GM23338 (cell line): Measurements from ENCODE around the gene FOXP1. TPM values are rescaled to one million over a fixed set of nuclear protein-coding genes. Genes with fewer than 3 reads are reported as not detected.

Experiments used
- ATAC-seq: fragments of 200-7000 bp; cut with Tn5 transposase; 3 replicates; pipeline ENCODE4 v1.9.1; 2020
- DNase-seq: peaks from one replicate; pipeline ENCODE4 v3.0.0-alpha.2; 2015; ENCODE audit warnings: low spot score
- H2AFZ ChIP-seq: fragments of 200-600 bp; sonication (generic); 2 replicates; pipeline ENCODE4 v1.8.0; 2016; ENCODE audit warnings: antibody characterized with exemption, mild to moderate bottlenecking, moderate library complexity
- H3F3A ChIP-seq: fragments of 200-600 bp; sonication (generic); replicated peaks from 2 replicates; pipeline ENCODE4 v1.8.0; 2017; ENCODE audit warnings: antibody characterized with exemption, mixed run types, low read depth
- H3K27ac ChIP-seq: fragments of 200-600 bp; sonication (generic); 2 replicates; pipeline ENCODE4 v1.6.1; 2016; ENCODE audit warnings: low read depth
- H3K27me3 ChIP-seq: fragments of 200-600 bp; sonication (generic); 2 replicates; pipeline ENCODE4 v1.8.0; 2016; ENCODE audit warnings: mild to moderate bottlenecking, mixed run types, moderate library complexity; ENCODE audit not compliant: insufficient read depth
- H3K36me3 ChIP-seq: fragments of 200-600 bp; sonication (generic); 2 replicates; pipeline ENCODE4 v1.8.0; 2016; ENCODE audit warnings: mild to moderate bottlenecking; ENCODE audit not compliant: insufficient read depth
- H3K4me1 ChIP-seq: fragments of 200-600 bp; sonication (generic); 2 replicates; pipeline ENCODE4 v1.8.0; 2016; ENCODE audit warnings: mild to moderate bottlenecking, moderate library complexity; ENCODE audit not compliant: insufficient read depth
- H3K4me2 ChIP-seq: fragments of 200-600 bp; sonication (generic); 2 replicates; pipeline ENCODE4 v1.7.1; 2017; ENCODE audit warnings: mixed run types
- H3K4me3 ChIP-seq: fragments of 200-600 bp; sonication (generic); 2 replicates; pipeline ENCODE4 v1.6.1; 2016; ENCODE audit warnings: mixed run types
- H3K79me2 ChIP-seq: fragments of 200-600 bp; sonication (generic); replicated peaks from 2 replicates; pipeline ENCODE4 v1.8.0; 2017; ENCODE audit warnings: mild to moderate bottlenecking; ENCODE audit not compliant: insufficient read depth
- H3K9me2 ChIP-seq: fragments of 200-600 bp; sonication (generic); 2 replicates; pipeline ENCODE4 v1.8.0; 2017; ENCODE audit not compliant: insufficient read depth
- H4K20me1 ChIP-seq: fragments of 200-600 bp; sonication (generic); replicated peaks from 2 replicates; pipeline ENCODE4 v1.8.0; 2017; ENCODE audit warnings: mild to moderate bottlenecking; ENCODE audit not compliant: insufficient read depth
- H3K27ac Mint-ChIP-seq: 2 replicates; pipeline ENCODE4 v1.8.0; 2020; ENCODE audit warnings: inconsistent platforms, mild to moderate bottlenecking, moderate library complexity, mixed read lengths
- H3K27me3 Mint-ChIP-seq: 3 replicates; pipeline ENCODE4 v1.8.0; 2022; ENCODE audit warnings: low read depth, mild to moderate bottlenecking, moderate library complexity, mixed read lengths, inconsistent platforms; ENCODE audit not compliant: insufficient read depth, poor library complexity
- H3K36me3 Mint-ChIP-seq: 3 replicates; pipeline ENCODE4 v1.8.0; 2021; ENCODE audit warnings: low read depth, mild to moderate bottlenecking, inconsistent platforms, moderate library complexity, mixed read lengths
- H3K4me1 Mint-ChIP-seq: 3 replicates; pipeline ENCODE4 v1.8.0; 2020; ENCODE audit warnings: mild to moderate bottlenecking, inconsistent platforms, mixed read lengths
- H3K4me3 Mint-ChIP-seq: 3 replicates; pipeline ENCODE4 v1.8.0; 2021; ENCODE audit warnings: moderate library complexity, mild to moderate bottlenecking, inconsistent platforms, mixed read lengths
- H3K9me3 Mint-ChIP-seq: 3 replicates; pipeline ENCODE4 v1.8.0; 2020; ENCODE audit warnings: moderate library complexity, mild to moderate bottlenecking, inconsistent platforms, mixed read lengths
- CREB1 ChIP-seq: fragments of 250-450 bp; sonication (Bioruptor Pico); IDR thresholded peaks from 2 replicates; pipeline ENCODE4 v1.5.0; 2020; ENCODE audit warnings: low read depth, mild to moderate bottlenecking, moderate library complexity
- ETS1 ChIP-seq: IDR thresholded peaks from 2 replicates; pipeline ENCODE4 v1.6.1; 2016; ENCODE audit warnings: antibody characterized with exemption
- EZH2 ChIP-seq: fragments of 200-600 bp; sonication (generic); IDR thresholded peaks from one replicate; pipeline ENCODE4 v1.8.0; 2017; ENCODE audit warnings: antibody characterized with exemption, mild to moderate bottlenecking, low read depth; ENCODE audit not compliant: unreplicated experiment
- EZH2phosphoT487 ChIP-seq: fragments of 200-600 bp; sonication (generic); IDR thresholded peaks from one replicate; pipeline ENCODE4 v1.8.1; 2018; ENCODE audit warnings: antibody characterized with exemption; ENCODE audit not compliant: unreplicated experiment
- JUNB ChIP-seq: IDR thresholded peaks from one replicate; pipeline ENCODE4 v1.6.1; 2016; ENCODE audit warnings: antibody characterized with exemption; ENCODE audit not compliant: unreplicated experiment
- NANOG ChIP-seq: IDR thresholded peaks from 2 replicates; pipeline ENCODE4 v1.6.1; 2016; ENCODE audit warnings: antibody characterized with exemption, borderline replicate concordance
- POLR2AphosphoS5 ChIP-seq: IDR thresholded peaks from 2 replicates; pipeline ENCODE4 v1.6.1; 2016; ENCODE audit warnings: antibody characterized with exemption, low read depth
- REST ChIP-seq: IDR thresholded peaks from one replicate; pipeline ENCODE4 v1.6.1; 2018; ENCODE audit warnings: antibody characterized with exemption; ENCODE audit not compliant: unreplicated experiment
- STAT1 ChIP-seq: IDR thresholded peaks from one replicate; pipeline ENCODE4 v1.6.1; 2016; ENCODE audit warnings: antibody characterized with exemption; ENCODE audit not compliant: unreplicated experiment
- ZNF114 ChIP-seq: fragments of 250-450 bp; sonication (Bioruptor Pico); IDR thresholded peaks from 2 replicates; pipeline ENCODE4 v1.5.0; 2020; ENCODE audit warnings: mild to moderate bottlenecking, moderate library complexity
- ZNF331 ChIP-seq: fragments of 250-450 bp; sonication (Bioruptor Pico); IDR thresholded peaks from 2 replicates; pipeline ENCODE4 v1.5.0; 2020; ENCODE audit warnings: low read depth, mild to moderate bottlenecking, moderate library complexity
- polyA plus RNA-seq: library from polyadenylated mRNA; unstranded; fragments of >200 nt; fragmentation: Nextera tagmentation; extraction: Ambion mirVana; gene quantifications from 2 replicates; pipeline ENCODE4 v1.2.1, GENCODE V29; 2016
- total RNA-seq: library from RNA; depleted of rRNA; stranded (reverse); fragments of >200 nt; shearing (Covaris generic); gene quantifications from 2 replicates; pipeline ENCODE4 v1.2.3, GENCODE V29; 2014
- TF ChIP-seq, protein P1 (sequence below): fragments of 250-450 bp; sonication (Bioruptor Pico); IDR thresholded peaks from 2 replicates; pipeline ENCODE4 v1.5.0; 2020; ENCODE audit warnings: mild to moderate bottlenecking, moderate library complexity
- TF ChIP-seq, protein P2 (sequence below), 2 experiments: fragments of 200-600 bp in 1 of 2; sonication (generic) in 1 of 2; conservative IDR thresholded peaks; 2 replicates each; pipeline versions ENCODE4 v1.5.1 to v1.6.1; 2016 to 2017; ENCODE audit warnings: antibody characterized with exemption in 2 of 2, low read depth in 2 of 2, mild to moderate bottlenecking in 2 of 2, moderate library complexity in 1 of 2

Gene FOXP1
- total and polyA plus RNA-seq, 2 experiments from 2014 or later: 32.9 to 35.5 TPM

- H3K27ac Mint-ChIP-seq: no peak overlapping the region
- H3K4me3 Mint-ChIP-seq: no peak overlapping the region
- H3K4me2 ChIP-seq: no peak overlapping the region
- H3F3A ChIP-seq: no peaks in the 10 kb centered on the region
- H3K4me3 ChIP-seq: no peak overlapping the region
- H3K9me2 ChIP-seq: no peaks in the 10 kb centered on the region
- H3K36me3 Mint-ChIP-seq: peaks cover 28% of the 10 kb centered on the region
- H3K27me3 Mint-ChIP-seq: no peaks in the 10 kb centered on the region
- peaks cover 11% of the 10 kb centered on the region for H3K4me1 ChIP-seq
- H3K27ac ChIP-seq: no peak overlapping the region
- peaks cover 6% of the 10 kb centered on the region; the same call in 2 of the 3 replicates for H3K4me1 Mint-ChIP-seq
- H3K9me3 Mint-ChIP-seq: peaks cover 12% of the 10 kb centered on the region; the same call in 2 of the 3 replicates
- no peak for TF ChIP-seq CREB1 (CRISPR knock-in tag)
- TF ChIP-seq EZH2phosphoT487: no peak
- no peak for TF ChIP-seq STAT1
- TF ChIP-seq NANOG: no peak
- no peak for TF ChIP-seq POLR2AphosphoS5
- TF ChIP-seq ZNF114 (CRISPR knock-in tag): no peak
- TF ChIP-seq ZNF331 (CRISPR knock-in tag): no peak
- no peak for TF ChIP-seq EZH2
- TF ChIP-seq, protein P1, sequence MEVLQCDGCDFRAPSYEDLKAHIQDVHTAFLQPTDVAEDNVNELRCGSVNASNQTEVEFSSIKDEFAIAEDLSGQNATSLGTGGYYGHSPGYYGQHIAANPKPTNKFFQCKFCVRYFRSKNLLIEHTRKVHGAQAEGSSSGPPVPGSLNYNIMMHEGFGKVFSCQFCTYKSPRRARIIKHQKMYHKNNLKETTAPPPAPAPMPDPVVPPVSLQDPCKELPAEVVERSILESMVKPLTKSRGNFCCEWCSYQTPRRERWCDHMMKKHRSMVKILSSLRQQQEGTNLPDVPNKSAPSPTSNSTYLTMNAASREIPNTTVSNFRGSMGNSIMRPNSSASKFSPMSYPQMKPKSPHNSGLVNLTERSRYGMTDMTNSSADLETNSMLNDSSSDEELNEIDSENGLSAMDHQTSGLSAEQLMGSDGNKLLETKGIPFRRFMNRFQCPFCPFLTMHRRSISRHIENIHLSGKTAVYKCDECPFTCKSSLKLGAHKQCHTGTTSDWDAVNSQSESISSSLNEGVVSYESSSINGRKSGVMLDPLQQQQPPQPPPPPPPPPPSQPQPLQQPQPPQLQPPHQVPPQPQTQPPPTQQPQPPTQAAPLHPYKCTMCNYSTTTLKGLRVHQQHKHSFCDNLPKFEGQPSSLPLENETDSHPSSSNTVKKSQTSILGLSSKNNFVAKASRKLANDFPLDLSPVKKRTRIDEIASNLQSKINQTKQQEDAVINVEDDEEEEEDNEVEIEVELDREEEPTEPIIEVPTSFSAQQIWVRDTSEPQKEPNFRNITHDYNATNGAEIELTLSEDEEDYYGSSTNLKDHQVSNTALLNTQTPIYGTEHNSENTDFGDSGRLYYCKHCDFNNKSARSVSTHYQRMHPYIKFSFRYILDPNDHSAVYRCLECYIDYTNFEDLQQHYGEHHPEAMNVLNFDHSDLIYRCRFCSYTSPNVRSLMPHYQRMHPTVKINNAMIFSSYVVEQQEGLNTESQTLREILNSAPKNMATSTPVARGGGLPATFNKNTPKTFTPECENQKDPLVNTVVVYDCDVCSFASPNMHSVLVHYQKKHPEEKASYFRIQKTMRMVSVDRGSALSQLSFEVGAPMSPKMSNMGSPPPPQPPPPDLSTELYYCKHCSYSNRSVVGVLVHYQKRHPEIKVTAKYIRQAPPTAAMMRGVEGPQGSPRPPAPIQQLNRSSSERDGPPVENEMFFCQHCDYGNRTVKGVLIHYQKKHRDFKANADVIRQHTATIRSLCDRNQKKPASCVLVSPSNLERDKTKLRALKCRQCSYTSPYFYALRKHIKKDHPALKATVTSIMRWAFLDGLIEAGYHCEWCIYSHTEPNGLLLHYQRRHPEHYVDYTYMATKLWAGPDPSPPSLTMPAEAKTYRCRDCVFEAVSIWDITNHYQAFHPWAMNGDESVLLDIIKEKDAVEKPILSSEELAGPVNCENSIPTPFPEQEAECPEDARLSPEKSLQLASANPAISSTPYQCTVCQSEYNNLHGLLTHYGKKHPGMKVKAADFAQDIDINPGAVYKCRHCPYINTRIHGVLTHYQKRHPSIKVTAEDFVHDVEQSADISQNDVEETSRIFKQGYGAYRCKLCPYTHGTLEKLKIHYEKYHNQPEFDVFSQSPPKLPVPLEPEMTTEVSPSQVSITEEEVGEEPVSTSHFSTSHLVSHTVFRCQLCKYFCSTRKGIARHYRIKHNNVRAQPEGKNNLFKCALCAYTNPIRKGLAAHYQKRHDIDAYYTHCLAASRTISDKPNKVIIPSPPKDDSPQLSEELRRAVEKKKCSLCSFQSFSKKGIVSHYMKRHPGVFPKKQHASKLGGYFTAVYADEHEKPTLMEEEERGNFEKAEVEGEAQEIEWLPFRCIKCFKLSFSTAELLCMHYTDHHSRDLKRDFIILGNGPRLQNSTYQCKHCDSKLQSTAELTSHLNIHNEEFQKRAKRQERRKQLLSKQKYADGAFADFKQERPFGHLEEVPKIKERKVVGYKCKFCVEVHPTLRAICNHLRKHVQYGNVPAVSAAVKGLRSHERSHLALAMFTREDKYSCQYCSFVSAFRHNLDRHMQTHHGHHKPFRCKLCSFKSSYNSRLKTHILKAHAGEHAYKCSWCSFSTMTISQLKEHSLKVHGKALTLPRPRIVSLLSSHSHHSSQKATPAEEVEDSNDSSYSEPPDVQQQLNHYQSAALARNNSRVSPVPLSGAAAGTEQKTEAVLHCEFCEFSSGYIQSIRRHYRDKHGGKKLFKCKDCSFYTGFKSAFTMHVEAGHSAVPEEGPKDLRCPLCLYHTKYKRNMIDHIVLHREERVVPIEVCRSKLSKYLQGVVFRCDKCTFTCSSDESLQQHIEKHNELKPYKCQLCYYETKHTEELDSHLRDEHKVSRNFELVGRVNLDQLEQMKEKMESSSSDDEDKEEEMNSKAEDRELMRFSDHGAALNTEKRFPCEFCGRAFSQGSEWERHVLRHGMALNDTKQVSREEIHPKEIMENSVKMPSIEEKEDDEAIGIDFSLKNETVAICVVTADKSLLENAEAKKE (CRISPR knock-in tag): no peak
- no peak for TF ChIP-seq JUNB
- TF ChIP-seq ETS1: no peak
- TF ChIP-seq REST: no peak
- TF ChIP-seq, protein P2, sequence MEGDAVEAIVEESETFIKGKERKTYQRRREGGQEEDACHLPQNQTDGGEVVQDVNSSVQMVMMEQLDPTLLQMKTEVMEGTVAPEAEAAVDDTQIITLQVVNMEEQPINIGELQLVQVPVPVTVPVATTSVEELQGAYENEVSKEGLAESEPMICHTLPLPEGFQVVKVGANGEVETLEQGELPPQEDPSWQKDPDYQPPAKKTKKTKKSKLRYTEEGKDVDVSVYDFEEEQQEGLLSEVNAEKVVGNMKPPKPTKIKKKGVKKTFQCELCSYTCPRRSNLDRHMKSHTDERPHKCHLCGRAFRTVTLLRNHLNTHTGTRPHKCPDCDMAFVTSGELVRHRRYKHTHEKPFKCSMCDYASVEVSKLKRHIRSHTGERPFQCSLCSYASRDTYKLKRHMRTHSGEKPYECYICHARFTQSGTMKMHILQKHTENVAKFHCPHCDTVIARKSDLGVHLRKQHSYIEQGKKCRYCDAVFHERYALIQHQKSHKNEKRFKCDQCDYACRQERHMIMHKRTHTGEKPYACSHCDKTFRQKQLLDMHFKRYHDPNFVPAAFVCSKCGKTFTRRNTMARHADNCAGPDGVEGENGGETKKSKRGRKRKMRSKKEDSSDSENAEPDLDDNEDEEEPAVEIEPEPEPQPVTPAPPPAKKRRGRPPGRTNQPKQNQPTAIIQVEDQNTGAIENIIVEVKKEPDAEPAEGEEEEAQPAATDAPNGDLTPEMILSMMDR (conservative IDR thresholded peaks at IDR 0.05; ENCODE audit: low read depth in 2 of 2): no peak
- no peaks in the 10 kb centered on the region for H3K27me3 ChIP-seq
- DNase-seq (no peak), ATAC-seq (no peak; the same call in 2 of the 3 replicates)
- H4K20me1 ChIP-seq: no peaks in the 10 kb centered on the region
- no peak overlapping the region for H2AFZ ChIP-seq
- H3K79me2 ChIP-seq: no peaks in the 10 kb centered on the region
- H3K36me3 ChIP-seq: no peaks in the 10 kb centered on the region
Measured at GRCh38 chr3:71488882-71489281, 94.6 kb downstream of the FOXP1 start.
